SK-N-DZ (cell line): Measurements from ENCODE around the gene ATP1A4.

Source experiments
- DNase-seq: peaks from one replicate; pipeline ENCODE4 v3.0.0-alpha.2; 2015; ENCODE audit warnings: low spot score

Gene ATP1A4

DNA sequence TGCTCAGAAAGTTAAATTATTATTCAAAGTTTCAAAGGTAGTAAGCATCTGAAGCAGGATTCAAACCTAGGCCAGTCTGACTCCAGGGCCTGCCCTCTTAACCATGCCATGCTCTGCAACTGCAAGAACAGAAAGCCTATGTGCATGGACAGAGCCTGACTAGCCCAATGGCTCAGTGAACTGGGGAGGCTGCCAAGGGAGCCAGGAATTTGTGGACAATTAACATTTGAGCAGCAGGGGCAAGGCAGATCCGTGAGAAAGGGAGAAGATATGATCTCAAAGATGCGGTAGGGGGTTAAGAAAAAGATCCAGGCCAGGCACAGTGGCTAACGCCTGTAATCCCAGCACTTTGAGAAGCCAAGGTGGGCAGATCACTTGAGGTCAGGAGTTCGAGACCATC lies 6.5 kb upstream of the ATP1A4 start:
- DNase-seq = no peak

DNA sequence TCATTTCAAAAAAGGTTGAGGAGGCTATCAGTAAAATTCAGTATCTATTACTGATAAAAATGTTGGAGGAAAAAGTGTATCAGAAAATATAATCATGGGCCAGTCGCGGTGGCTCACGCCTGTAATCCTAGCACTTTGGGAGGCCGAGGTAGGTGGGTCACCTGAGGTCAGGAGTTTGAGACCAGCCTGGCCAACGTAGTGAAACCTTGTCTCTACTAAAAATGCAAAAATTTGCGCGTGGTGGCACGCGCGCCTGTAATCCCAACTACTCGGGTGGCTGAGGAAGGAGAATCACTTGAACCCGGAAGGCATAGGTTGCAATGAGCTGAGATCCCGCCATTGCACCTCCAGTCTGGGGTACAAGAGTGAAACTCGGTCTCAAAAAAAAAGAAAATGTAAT lies 5.3 kb upstream of the ATP1A4 start:
- no peak for DNase-seq

DNA sequence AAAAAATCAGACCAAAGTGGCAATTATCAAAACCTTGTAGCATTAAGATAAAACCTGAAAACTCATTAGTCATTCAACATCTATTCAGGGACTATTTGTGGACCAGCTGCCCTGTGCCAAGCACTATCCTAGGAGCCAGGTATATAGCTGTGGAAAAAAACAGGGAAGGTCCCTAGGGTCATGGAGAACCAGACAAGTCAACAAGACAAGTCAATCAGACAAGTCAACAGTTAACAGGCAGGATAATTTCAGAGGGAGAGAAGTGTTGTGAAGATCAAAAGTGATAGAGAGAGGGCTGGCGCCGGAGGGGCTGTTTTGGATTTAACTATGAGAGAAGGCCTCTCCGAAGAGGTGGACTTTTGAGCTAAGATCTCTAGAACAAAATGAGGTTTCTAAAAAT lies 3.3 kb upstream of the ATP1A4 start:
- no peak for DNase-seq

GRCh38 chr1:160149233-160149632 lies 2.2 kb upstream of the ATP1A4 start:
- DNase-seq = no peak

- no peak for DNase-seq
Observed at GRCh38 chr1:160149716-160150115, 1.7 kb upstream of the ATP1A4 start.

DNA sequence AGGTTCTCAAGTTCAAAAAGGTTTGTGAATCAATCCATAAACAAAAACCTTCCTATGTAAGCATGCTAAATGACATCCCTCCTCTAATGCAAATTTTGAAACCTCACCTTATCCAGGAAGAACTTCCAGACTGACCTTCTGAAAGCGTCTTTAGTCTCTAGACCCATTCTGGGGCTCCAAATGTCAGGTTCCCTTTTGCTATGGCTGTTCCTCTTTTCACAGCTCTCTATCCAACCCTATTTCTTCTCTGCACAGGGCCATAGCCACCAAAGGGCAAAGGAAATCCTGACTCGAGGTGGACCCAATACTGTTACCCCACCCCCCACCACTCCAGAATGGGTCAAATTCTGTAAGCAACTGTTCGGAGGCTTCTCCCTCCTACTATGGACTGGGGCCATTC lies 3.4 kb downstream of the ATP1A4 start:
- no peak for DNase-seq

GRCh38 chr1:160156361-160156760 lies 5.0 kb downstream of the ATP1A4 start:
- no peak for DNase-seq

GRCh38 chr1:160157174-160157573 lies 5.8 kb downstream of the ATP1A4 start:
- DNase-seq = no peak

GRCh38 chr1:160158031-160158430 lies 6.6 kb downstream of the ATP1A4 start:
- no peak for DNase-seq

GRCh38 chr1:160158534-160158933 lies 7.1 kb downstream of the ATP1A4 start:
- DNase-seq = no peak

GRCh38 chr1:160159846-160160245 lies 8.4 kb downstream of the ATP1A4 start:
- no peak for DNase-seq

- no peak for DNase-seq
Observed at GRCh38 chr1:160161965-160162705, 10.7 kb downstream of the ATP1A4 start.

DNA sequence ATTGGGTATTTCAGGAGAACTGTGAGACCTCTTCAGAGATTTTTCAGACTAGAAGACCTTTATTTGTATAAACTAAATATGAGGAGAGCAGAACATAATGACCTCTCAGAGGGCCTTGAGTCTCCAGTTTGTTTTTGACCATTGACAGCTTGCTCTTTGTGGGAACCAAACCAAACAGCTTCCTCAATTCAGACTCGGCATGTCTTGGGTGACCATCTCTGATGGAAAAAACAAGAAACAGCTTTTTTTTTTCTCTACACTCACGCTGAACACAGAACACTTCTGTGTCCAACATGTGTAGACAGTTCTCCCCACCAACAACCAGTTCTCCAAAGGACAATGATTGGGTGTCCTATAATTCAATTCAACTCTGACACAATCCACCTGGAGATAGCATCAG lies 11.5 kb downstream of the ATP1A4 start:
- DNase-seq = no peak

DNA sequence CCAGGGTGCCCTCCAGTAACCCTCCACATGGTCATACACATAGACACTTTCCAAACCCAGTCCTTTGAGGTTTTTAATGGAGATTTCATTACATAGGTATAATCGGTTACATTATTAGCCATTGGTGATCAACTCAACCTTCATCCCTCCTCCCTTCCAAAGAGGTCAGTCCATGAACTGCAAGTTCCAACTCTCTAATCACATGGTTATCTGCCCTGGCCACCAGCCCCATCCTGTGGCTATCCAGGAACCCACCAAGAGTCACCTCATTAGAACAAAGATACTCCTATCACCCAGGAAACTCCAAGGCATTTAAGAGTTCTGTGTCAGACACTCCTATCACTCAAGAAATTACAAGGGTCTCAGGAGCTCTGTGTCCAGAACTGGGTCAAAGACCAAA lies 12.2 kb downstream of the ATP1A4 start:
- no peak for DNase-seq

GRCh38 chr1:160164121-160164520 lies 12.7 kb downstream of the ATP1A4 start:
- DNase-seq = no peak

- DNase-seq = no peak
Observed at GRCh38 chr1:160166166-160166868, 14.9 kb downstream of the ATP1A4 start.

- no peak for DNase-seq
Observed at GRCh38 chr1:160167056-160167455, 15.7 kb downstream of the ATP1A4 start.

DNA sequence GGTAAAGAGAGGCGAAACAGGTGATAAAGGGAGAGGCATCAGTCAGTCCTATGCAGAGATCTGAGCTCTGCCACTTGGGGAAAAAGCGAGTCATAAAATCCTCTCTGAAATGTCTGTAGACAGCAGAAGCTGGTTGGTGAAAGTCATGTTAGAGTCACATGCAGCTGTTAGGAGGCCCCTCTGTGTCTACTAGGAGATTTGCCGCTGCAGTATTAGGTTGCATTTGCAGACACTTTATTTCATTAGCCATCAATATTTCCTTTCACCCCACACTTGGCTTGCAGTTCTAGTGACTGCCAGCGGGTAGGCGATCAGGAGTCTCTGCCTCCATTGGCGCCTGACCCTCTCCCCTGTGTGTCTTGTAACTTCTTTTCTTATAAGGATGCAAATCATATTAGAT lies 16.2 kb downstream of the ATP1A4 start:
- DNase-seq = no peak

GRCh38 chr1:160168016-160168415 lies 16.6 kb downstream of the ATP1A4 start:
- DNase-seq = no peak

- no peak for DNase-seq
Observed at GRCh38 chr1:160168609-160169369, 17.4 kb downstream of the ATP1A4 start.

DNA sequence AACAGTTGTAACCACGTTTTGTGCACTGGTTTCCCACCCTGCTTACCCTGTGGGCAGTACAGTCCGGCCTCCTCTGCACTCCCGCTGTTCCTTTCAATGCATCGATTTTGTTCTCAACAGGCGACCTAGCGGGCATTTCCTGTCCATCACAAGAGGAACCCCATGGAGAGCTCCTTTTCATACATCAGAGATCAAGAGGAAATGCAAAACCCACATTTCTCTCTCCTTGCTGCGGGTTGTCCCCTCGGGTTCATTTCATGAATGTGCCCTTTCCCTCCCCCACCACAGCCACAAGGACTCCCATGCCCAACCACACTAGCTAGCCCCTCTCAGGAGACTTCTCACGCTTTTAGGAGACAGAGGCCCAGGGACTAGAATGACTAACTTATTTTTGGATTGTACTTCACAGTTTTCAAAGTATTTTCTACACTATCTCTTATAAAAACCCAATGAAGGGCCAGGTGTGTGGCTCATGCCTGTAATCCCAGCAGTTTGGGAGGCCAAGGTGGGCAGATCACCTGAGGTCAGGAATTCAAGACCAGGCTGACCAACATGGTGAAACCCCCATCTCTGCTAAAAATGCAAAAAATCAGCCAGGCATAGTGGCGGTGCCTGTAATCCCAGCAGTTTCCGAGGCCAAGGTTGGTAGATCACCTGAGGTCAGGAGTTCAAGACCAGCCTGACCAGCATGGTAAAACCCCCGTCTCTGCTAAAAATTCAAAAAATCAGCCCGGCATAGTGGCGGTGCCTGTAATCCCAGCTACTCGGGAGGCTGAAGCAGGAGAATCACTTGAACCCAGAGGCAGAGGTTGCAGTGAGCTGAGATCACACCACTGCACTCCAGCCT lies 18.4 kb downstream of the ATP1A4 start:
- no peak for DNase-seq

GRCh38 chr1:160171354-160171753 lies 20.0 kb downstream of the ATP1A4 start:
- no peak for DNase-seq
